Glutamatergic neuron (in vitro differentiated cells): ENCODE measurements around the gene CFAP299. TPM values are rescaled to one million over a fixed set of nuclear protein-coding genes. Genes with fewer than 3 reads are reported as not detected.

Experiments used
- DNase-seq: peaks from one replicate; pipeline ENCODE4 v3.0.0; 2022
- H3K27ac Mint-ChIP-seq: one replicate; pipeline ENCODE4 v1.8.0; 2020; ENCODE audit warnings: mild to moderate bottlenecking, mixed read lengths, inconsistent platforms; ENCODE audit not compliant: unreplicated experiment
- H3K27me3 Mint-ChIP-seq: one replicate; pipeline ENCODE4 v1.8.0; 2020; ENCODE audit warnings: mild to moderate bottlenecking, moderate library complexity, mixed read lengths, inconsistent platforms; ENCODE audit not compliant: unreplicated experiment
- H3K36me3 Mint-ChIP-seq: one replicate; pipeline ENCODE4 v1.8.0; 2020; ENCODE audit warnings: mild to moderate bottlenecking, mixed read lengths, inconsistent platforms; ENCODE audit not compliant: unreplicated experiment
- H3K4me1 Mint-ChIP-seq: one replicate; pipeline ENCODE4 v1.8.0; 2020; ENCODE audit warnings: mild to moderate bottlenecking, low read depth, mixed read lengths, inconsistent platforms; ENCODE audit not compliant: unreplicated experiment
- H3K4me3 Mint-ChIP-seq: one replicate; pipeline ENCODE4 v1.8.0; 2020; ENCODE audit warnings: mild to moderate bottlenecking, mixed read lengths, inconsistent platforms; ENCODE audit not compliant: unreplicated experiment
- H3K9me3 Mint-ChIP-seq: one replicate; pipeline ENCODE4 v1.8.0; 2020; ENCODE audit warnings: mild to moderate bottlenecking, moderate library complexity, mixed read lengths, inconsistent platforms; ENCODE audit not compliant: unreplicated experiment
- total RNA-seq: library from RNA; stranded (reverse); fragmentation: NEBNext Ultra II Directional; extraction: Animal tissue kit (Norgen Biotek cat#: 25700); gene quantifications from one replicate; pipeline ENCODE4 v1.2.1, GENCODE V29; 2021; ENCODE audit not compliant: unreplicated experiment
- TF ChIP-seq, protein P1 (sequence below): fragments of 200-600 bp; sonication (generic); IDR thresholded peaks from one replicate; pipeline ENCODE4 v1.5.0; 2021; ENCODE audit not compliant: partially characterized antibody, unreplicated experiment

Gene CFAP299
- total RNA-seq, 1 donor from 2014 or later: not detected

DNA sequence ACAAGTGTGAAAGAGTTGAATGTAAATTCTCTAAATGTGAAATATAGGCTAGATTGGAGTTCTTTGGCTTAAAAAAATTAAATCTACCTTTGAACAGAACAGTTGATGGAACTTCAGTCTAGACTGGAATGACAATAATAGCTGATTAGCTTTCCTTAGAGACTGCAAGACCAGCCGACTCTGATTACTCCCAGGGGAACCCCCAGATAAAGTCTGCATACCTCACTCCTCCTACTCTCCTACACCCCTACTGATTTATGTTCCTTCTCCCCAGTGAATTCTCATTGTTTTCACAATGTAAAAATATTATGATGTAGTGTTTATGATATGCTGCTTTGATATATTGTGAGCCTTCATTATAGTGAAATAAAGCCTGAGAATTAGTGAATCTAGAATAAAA, 241.3 kb downstream of the CFAP299 start:
- no peaks in the 10 kb centered on the region for H3K36me3 Mint-ChIP-seq
- H3K9me3 Mint-ChIP-seq: no peaks in the 10 kb centered on the region
- no peaks in the 10 kb centered on the region for H3K27me3 Mint-ChIP-seq
- H3K4me1 Mint-ChIP-seq: peaks cover 5% of the 10 kb centered on the region
- TF ChIP-seq, protein P1, sequence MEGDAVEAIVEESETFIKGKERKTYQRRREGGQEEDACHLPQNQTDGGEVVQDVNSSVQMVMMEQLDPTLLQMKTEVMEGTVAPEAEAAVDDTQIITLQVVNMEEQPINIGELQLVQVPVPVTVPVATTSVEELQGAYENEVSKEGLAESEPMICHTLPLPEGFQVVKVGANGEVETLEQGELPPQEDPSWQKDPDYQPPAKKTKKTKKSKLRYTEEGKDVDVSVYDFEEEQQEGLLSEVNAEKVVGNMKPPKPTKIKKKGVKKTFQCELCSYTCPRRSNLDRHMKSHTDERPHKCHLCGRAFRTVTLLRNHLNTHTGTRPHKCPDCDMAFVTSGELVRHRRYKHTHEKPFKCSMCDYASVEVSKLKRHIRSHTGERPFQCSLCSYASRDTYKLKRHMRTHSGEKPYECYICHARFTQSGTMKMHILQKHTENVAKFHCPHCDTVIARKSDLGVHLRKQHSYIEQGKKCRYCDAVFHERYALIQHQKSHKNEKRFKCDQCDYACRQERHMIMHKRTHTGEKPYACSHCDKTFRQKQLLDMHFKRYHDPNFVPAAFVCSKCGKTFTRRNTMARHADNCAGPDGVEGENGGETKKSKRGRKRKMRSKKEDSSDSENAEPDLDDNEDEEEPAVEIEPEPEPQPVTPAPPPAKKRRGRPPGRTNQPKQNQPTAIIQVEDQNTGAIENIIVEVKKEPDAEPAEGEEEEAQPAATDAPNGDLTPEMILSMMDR: no peak
- H3K27ac Mint-ChIP-seq: no peak overlapping the region
- DNase-seq: no peak
- no peak overlapping the region for H3K4me3 Mint-ChIP-seq

DNA sequence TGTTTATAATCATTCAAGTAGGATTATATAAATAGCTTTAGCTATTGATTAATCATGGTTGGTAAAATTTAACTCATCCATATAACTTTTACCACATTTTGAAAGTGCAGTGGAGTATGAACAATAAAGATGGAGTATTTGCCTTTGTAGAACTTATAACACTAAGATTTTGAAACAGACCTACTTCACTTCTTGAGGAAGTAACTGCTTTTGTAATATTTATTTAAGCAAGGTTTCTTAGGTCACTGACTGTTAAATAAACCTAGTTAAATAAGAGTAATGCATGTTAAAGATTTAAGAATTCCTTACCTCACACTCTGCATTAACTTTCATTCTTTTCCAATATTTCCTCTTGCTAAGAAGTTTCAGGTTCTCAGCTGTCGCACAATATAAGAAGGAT, 242.5 kb downstream of the CFAP299 start:
- H3K9me3 Mint-ChIP-seq: no peaks in the 10 kb centered on the region
- H3K4me3 Mint-ChIP-seq: no peak overlapping the region
- no peaks in the 10 kb centered on the region for H3K27me3 Mint-ChIP-seq
- DNase-seq: no peak
- no peak overlapping the region for H3K27ac Mint-ChIP-seq
- peaks cover 5% of the 10 kb centered on the region for H3K4me1 Mint-ChIP-seq
- TF ChIP-seq, protein P1: no peak
- no peaks in the 10 kb centered on the region for H3K36me3 Mint-ChIP-seq

DNA sequence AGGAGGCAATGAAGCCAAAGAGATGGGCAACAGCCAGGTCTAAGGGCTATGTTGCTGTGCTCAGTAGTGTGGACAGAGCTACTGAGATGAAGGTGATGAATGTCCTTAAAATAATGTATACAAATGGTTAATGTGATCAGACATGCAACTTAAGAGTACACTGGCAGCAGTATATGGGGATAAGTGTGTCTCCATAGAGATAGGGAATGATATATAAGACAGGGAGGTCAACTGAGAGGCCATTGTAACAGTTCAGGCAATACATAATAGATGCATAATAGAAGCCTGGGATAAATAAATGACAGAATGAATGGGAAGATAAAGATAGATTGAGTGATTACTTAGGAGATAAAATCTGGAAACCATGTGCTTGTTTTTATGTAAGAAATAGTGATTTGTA, 250.0 kb downstream of the CFAP299 start:
- DNase-seq: no peak
- Mint-ChIP-seq H3K4me1 (no peaks in the 10 kb centered on the region), H3K36me3 (no peaks in the 10 kb centered on the region), H3K27me3 (no peaks in the 10 kb centered on the region), H3K4me3 (no peak overlapping the region), H3K9me3 (peaks cover under 1% of the 10 kb centered on the region), H3K27ac (no peak overlapping the region)
- TF ChIP-seq, protein P1: no peak

DNA sequence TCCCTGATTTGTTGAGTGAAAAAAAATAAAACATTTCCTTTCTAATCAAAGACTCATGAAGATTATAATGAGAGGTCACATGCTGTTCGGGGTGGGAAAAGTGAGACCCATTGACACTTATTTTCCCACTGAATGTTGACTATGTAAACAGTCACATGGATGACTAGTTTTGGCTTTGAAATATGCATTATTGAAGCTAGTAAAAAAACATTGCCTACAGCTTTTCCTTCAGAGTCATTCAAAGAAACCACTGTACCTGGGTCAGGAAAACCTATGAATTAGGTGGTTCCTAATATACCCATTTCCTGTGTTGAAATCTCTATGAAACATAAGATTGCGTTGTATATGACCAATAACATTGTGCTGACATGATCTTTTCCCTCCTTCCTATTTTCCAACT, 251.2 kb downstream of the CFAP299 start:
- Mint-ChIP-seq H3K4me3 (no peak overlapping the region), H3K4me1 (no peaks in the 10 kb centered on the region), H3K36me3 (no peaks in the 10 kb centered on the region), H3K27ac (no peak overlapping the region), H3K9me3 (peaks cover 1% of the 10 kb centered on the region), H3K27me3 (no peaks in the 10 kb centered on the region)
- DNase-seq: no peak
- TF ChIP-seq, protein P1: no peak

DNA sequence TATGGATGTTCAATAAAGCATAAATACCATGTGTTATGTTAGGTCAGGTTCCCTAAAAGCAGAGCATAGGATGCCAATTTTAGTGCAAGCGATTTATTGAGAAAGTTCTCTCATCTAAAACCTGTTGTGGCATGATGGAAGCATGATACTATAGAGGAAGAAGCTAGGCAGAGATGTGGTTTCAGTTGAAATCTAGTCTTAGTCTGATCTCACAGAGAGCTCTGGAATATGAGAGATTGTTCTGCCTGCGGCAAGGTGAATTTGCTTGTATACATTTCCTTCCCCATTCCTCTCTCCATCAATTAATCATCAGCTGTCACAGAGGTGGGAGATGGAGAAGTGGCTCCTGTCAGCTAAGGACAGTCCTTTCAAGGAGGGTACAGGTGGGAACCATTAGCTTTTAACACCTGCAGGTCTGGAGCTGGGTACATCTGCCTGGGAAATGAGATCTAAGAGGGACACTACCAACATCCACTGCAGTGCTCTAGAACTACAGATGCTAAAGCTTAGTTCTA, 252.4 kb downstream of the CFAP299 start:
- TF ChIP-seq, protein P1: no peak
- H3K4me1 Mint-ChIP-seq: no peaks in the 10 kb centered on the region
- no peaks in the 10 kb centered on the region for H3K27me3 Mint-ChIP-seq
- H3K27ac Mint-ChIP-seq: no peak overlapping the region
- no peak overlapping the region for H3K4me3 Mint-ChIP-seq
- H3K9me3 Mint-ChIP-seq: peaks cover 1% of the 10 kb centered on the region
- no peaks in the 10 kb centered on the region for H3K36me3 Mint-ChIP-seq
- no peak for DNase-seq
